Naive thymus-derived CD4-positive, alpha-beta T cell (primary cell): Measurements from ENCODE around the gene SNX13. TPM values are rescaled to one million over a fixed set of nuclear protein-coding genes. Genes with fewer than 3 reads are reported as not detected.

ENCODE experiments used
- ATAC-seq: fragments of 150-1000 bp; cut with Tn5 transposase; 2 replicates; pipeline ENCODE4 v1.10.0; 2021; ENCODE audit warnings: mild to moderate bottlenecking, moderate library complexity
- CTCF ChIA-PET: fragments of 350-600 bp; sonication (Branson Sonifier 250); formaldehyde crosslinking; loops from one replicate; lab custom pipeline; 2021; ENCODE audit warnings: antibody characterized with exemption; lab: Charles Lee
- POLR2A ChIA-PET: fragments of 350-600 bp; sonication (Branson Sonifier 250); formaldehyde crosslinking; loops from one replicate; lab custom pipeline; 2021; ENCODE audit warnings: antibody characterized with exemption, inconsistent platforms; lab: Charles Lee
- DNase-seq, 9 donors: peaks; one replicate each; pipeline versions ENCODE4 v3.0.0 to v3.0.0-alpha.2; 2020 to 2022; ENCODE audit warnings: mixed read lengths in 1 of 9
- H3K27ac ChIP-seq: one replicate; pipeline ENCODE4 v1.7.0; 2013; ENCODE audit warnings: mild to moderate bottlenecking, low read depth, low read length, moderate library complexity
- H3K27me3 ChIP-seq, 2 donors: one replicate each; pipeline ENCODE4 v1.7.0; 2013; ENCODE audit warnings: low read length in 2 of 2, mild to moderate bottlenecking in 2 of 2, moderate library complexity in 2 of 2; ENCODE audit not compliant: control insufficient read depth in 2 of 2, insufficient read depth in 2 of 2
- H3K36me3 ChIP-seq, 3 experiments: 1 replicate in 2 of 3; 2 replicates in 1 of 3; pipeline ENCODE4 v1.7.0; 2013; ENCODE audit warnings: low read length in 3 of 3, mild to moderate bottlenecking in 3 of 3, moderate library complexity in 1 of 3; ENCODE audit not compliant: insufficient read depth in 3 of 3, control insufficient read depth in 2 of 3
- H3K4me1 ChIP-seq, 2 donors: one replicate each; pipeline ENCODE4 v1.7.0; 2013; ENCODE audit warnings: low read length in 2 of 2, mild to moderate bottlenecking in 2 of 2, moderate library complexity in 1 of 2; ENCODE audit not compliant: control insufficient read depth in 2 of 2, insufficient read depth in 2 of 2
- H3K4me3 ChIP-seq: 2 replicates; pipeline ENCODE4 v1.7.0; 2013; ENCODE audit warnings: mild to moderate bottlenecking, low read length
- H3K9me3 ChIP-seq, 3 experiments: 1 replicate in 2 of 3; 2 replicates in 1 of 3; pipeline ENCODE4 v1.7.0; 2013; ENCODE audit warnings: low read length in 3 of 3; ENCODE audit not compliant: control insufficient read depth in 2 of 3
- H3K27ac Mint-ChIP-seq, 9 donors: one replicate each; pipeline ENCODE4 v1.8.0; 2020 to 2022; ENCODE audit warnings: mixed read lengths in 9 of 9, mild to moderate bottlenecking in 8 of 9, moderate library complexity in 5 of 9, inconsistent platforms in 2 of 9
- H3K27me3 Mint-ChIP-seq, 5 donors: one replicate each; pipeline ENCODE4 v1.8.0; 2021 to 2022; ENCODE audit warnings: mixed read lengths in 5 of 5, mild to moderate bottlenecking in 1 of 5
- H3K36me3 Mint-ChIP-seq, 5 donors: one replicate each; pipeline ENCODE4 v1.8.0; 2020 to 2022; ENCODE audit warnings: mixed read lengths in 5 of 5, mild to moderate bottlenecking in 3 of 5, inconsistent platforms in 1 of 5
- H3K4me1 Mint-ChIP-seq, 7 donors: one replicate each; pipeline ENCODE4 v1.8.0; 2020 to 2022; ENCODE audit warnings: mixed read lengths in 7 of 7, mild to moderate bottlenecking in 3 of 7, inconsistent platforms in 1 of 7
- H3K4me3 Mint-ChIP-seq, 10 donors: one replicate each; pipeline ENCODE4 v1.8.0; 2020 to 2022; ENCODE audit warnings: mild to moderate bottlenecking in 10 of 10, mixed read lengths in 10 of 10, moderate library complexity in 6 of 10, inconsistent platforms in 2 of 10
- H3K9me3 Mint-ChIP-seq, 11 donors: one replicate each; pipeline ENCODE4 v1.8.0; 2020 to 2022; ENCODE audit warnings: mixed read lengths in 11 of 11, mild to moderate bottlenecking in 4 of 11, inconsistent platforms in 1 of 11, moderate library complexity in 1 of 11
- intact Hi-C, 2 donors: fragments of 100-400 bp; cut with micrococcal nuclease; formaldehyde crosslinking; loops; one replicate each; pipeline ENCODE4 v1.15.1; 2023
- polyA plus RNA-seq, 2 donors: library from polyadenylated mRNA; unstranded; fragments of 300-500 nt; fragmentation: Illumina TruSeq; gene quantifications; one replicate each; pipeline ENCODE4 v1.2.3, GENCODE V29; 2021
- total RNA-seq, 6 experiments: library from RNA in 5 of 6; stranded (reverse) in 5 of 6; gene quantifications; 1 replicate in 5 of 6; 2 replicates in 1 of 6; pipeline ENCODE4 v1.2.3 and lab custom pipeline; 2021 to 2026

SNX13 gene
- total and polyA plus RNA-seq, 7 experiments from 2014 or later, result 10.4 to 40.9 (median 28.5) TPM

GRCh38 chr7:17985473-17986239, 45.4 kb upstream of the SNX13 start:
- Mint-ChIP-seq H3K4me3 (no peak overlapping the region), H3K27me3 (peaks cover 0 to 26% (median 13%) of the 10 kb centered on the region in 5 donors), H3K4me1 (peaks cover 0 to 4% (median 0%) of the 10 kb centered on the region in 7 donors), H3K36me3 (no peaks in the 10 kb centered on the region), H3K9me3 (peaks cover 0 to 2% (median 0%) of the 10 kb centered on the region in 11 donors), H3K27ac (no peak overlapping the region)
- ChIA-PET POLR2A (no interaction called here), CTCF (no interaction called here)
- intact Hi-C loops, result no loop called here
- no peaks in the 10 kb centered on the region for H3K27me3 ChIP-seq
- no peak for DNase-seq
- no peaks in the 10 kb centered on the region for H3K36me3 ChIP-seq
- no peaks in the 10 kb centered on the region for H3K9me3 ChIP-seq
- no peak overlapping the region for H3K27ac ChIP-seq
- no peak for ATAC-seq
- no peaks in the 10 kb centered on the region for H3K4me1 ChIP-seq
- no peak overlapping the region for H3K4me3 ChIP-seq

GRCh38 chr7:17984288-17984687, 44.0 kb upstream of the SNX13 start:
- peaks cover 0 to 30% (median 13%) of the 10 kb centered on the region in 5 donors for H3K27me3 Mint-ChIP-seq
- intact Hi-C loops, result no loop called here
- no peaks in the 10 kb centered on the region for H3K9me3 ChIP-seq
- no peak overlapping the region for H3K27ac ChIP-seq
- POLR2A ChIA-PET, result no interaction called here
- no peaks in the 10 kb centered on the region for H3K36me3 ChIP-seq
- H3K4me3 ChIP-seq, result no peak overlapping the region
- H3K27me3 ChIP-seq, result no peaks in the 10 kb centered on the region
- CTCF ChIA-PET, result no interaction called here
- DNase-seq (no peak), ATAC-seq (no peak)
- H3K9me3 Mint-ChIP-seq, result peaks cover 0 to 2% (median 0%) of the 10 kb centered on the region in 11 donors
- H3K4me1 Mint-ChIP-seq, result peaks cover 0 to 4% (median 0%) of the 10 kb centered on the region in 7 donors
- H3K36me3 Mint-ChIP-seq, result no peaks in the 10 kb centered on the region
- H3K27ac Mint-ChIP-seq, result no peak overlapping the region
- H3K4me3 Mint-ChIP-seq, result no peak overlapping the region
- no peaks in the 10 kb centered on the region for H3K4me1 ChIP-seq

GRCh38 chr7:17983221-17984062, 43.1 kb upstream of the SNX13 start:
- Mint-ChIP-seq H3K4me1 (peaks cover 0 to 4% (median 0%) of the 10 kb centered on the region in 7 donors), H3K27me3 (peaks cover 0 to 25% (median 6%) of the 10 kb centered on the region in 5 donors), H3K9me3 (peaks cover 0 to 2% (median 0%) of the 10 kb centered on the region in 11 donors), H3K36me3 (no peaks in the 10 kb centered on the region), H3K27ac (peak overlapping the region in 1 of 9 donors; percentile 63), H3K4me3 (no peak overlapping the region)
- ATAC-seq (no peak), DNase-seq (no peak)
- Histone ChIP-seq H3K4me3 (no peak overlapping the region), H3K9me3 (no peaks in the 10 kb centered on the region), H3K36me3 (no peaks in the 10 kb centered on the region), H3K4me1 (no peaks in the 10 kb centered on the region), H3K27ac (no peak overlapping the region), H3K27me3 (no peaks in the 10 kb centered on the region)
- POLR2A ChIA-PET, result no interaction called here
- intact Hi-C loops, result no loop called here
- CTCF ChIA-PET, result no interaction called here

- DNase-seq, result no peak
- H3K4me3 Mint-ChIP-seq, result no peak overlapping the region
- ChIA-PET POLR2A (no interaction called here), CTCF (no interaction called here)
- H3K36me3 Mint-ChIP-seq, result no peaks in the 10 kb centered on the region
- peaks cover 0 to 12% (median 4%) of the 10 kb centered on the region in 5 donors for H3K27me3 Mint-ChIP-seq
- Histone ChIP-seq H3K27me3 (no peaks in the 10 kb centered on the region), H3K36me3 (no peaks in the 10 kb centered on the region), H3K4me1 (no peaks in the 10 kb centered on the region), H3K9me3 (no peaks in the 10 kb centered on the region), H3K4me3 (no peak overlapping the region), H3K27ac (no peak overlapping the region)
- no peak overlapping the region for H3K27ac Mint-ChIP-seq
- H3K4me1 Mint-ChIP-seq, result no peaks in the 10 kb centered on the region
- intact Hi-C loops, result no loop called here
- H3K9me3 Mint-ChIP-seq, result no peaks in the 10 kb centered on the region
- ATAC-seq, result no peak
These were observed 36.7 kb upstream of the SNX13 start for GRCh38 chr7:17976952-17977351.

- no peaks in the 10 kb centered on the region for H3K9me3 ChIP-seq
- intact Hi-C loops, result no loop called here
- H3K27ac ChIP-seq, result no peak overlapping the region
- H3K4me3 ChIP-seq, result no peak overlapping the region
- Mint-ChIP-seq H3K9me3 (no peaks in the 10 kb centered on the region), H3K4me3 (no peak overlapping the region), H3K27me3 (peaks cover 0 to 10% (median 10%) of the 10 kb centered on the region in 5 donors), H3K4me1 (no peaks in the 10 kb centered on the region), H3K27ac (no peak overlapping the region), H3K36me3 (no peaks in the 10 kb centered on the region)
- no peaks in the 10 kb centered on the region for H3K27me3 ChIP-seq
- DNase-seq, result no peak
- ChIA-PET CTCF (no interaction called here), POLR2A (no interaction called here)
- no peaks in the 10 kb centered on the region for H3K4me1 ChIP-seq
- no peak for ATAC-seq
- no peaks in the 10 kb centered on the region for H3K36me3 ChIP-seq
These were observed 31.1 kb upstream of the SNX13 start for GRCh38 chr7:17971411-17971810.

- ChIA-PET CTCF (no interaction called here), POLR2A (interaction anchor here (0.9 kb wide), 1 partner anchor 117 kb away, joined by 3 read pairs; no protein-coding TSS in a partner anchor)
- no peak overlapping the region for H3K27ac Mint-ChIP-seq
- H3K4me1 ChIP-seq, result no peaks in the 10 kb centered on the region
- H3K27ac ChIP-seq, result no peak overlapping the region
- no peak for DNase-seq
- no peaks in the 10 kb centered on the region for H3K36me3 Mint-ChIP-seq
- no peaks in the 10 kb centered on the region for H3K9me3 ChIP-seq
- no peaks in the 10 kb centered on the region for H3K9me3 Mint-ChIP-seq
- H3K27me3 ChIP-seq, result no peaks in the 10 kb centered on the region
- no peak for ATAC-seq
- H3K4me3 Mint-ChIP-seq, result no peak overlapping the region
- intact Hi-C loops, result no loop called here
- H3K36me3 ChIP-seq, result no peaks in the 10 kb centered on the region
- H3K4me1 Mint-ChIP-seq, result no peaks in the 10 kb centered on the region
- peaks cover 0 to 17% (median 5%) of the 10 kb centered on the region in 5 donors for H3K27me3 Mint-ChIP-seq
- no peak overlapping the region for H3K4me3 ChIP-seq
These were observed 28.8 kb upstream of the SNX13 start for GRCh38 chr7:17968791-17969715.
